GM12878 (cell line): ENCODE results near the gene NUDT6. TPM values are rescaled to one million over a fixed set of nuclear protein-coding genes. Genes with fewer than 3 reads are reported as not detected.

Experiments used
- CBX5 ChIP-seq: sonication (generic); IDR thresholded peaks from 2 replicates; pipeline ENCODE4 v1.6.1; 2016; ENCODE audit warnings: low read depth, moderate library complexity, mild to moderate bottlenecking, inconsistent platforms
- EZH2 ChIP-seq: IDR thresholded peaks from 2 replicates; pipeline ENCODE4 v1.6.1; 2012; ENCODE audit warnings: low read depth, mild to moderate bottlenecking, control low read depth, inconsistent platforms, low read length, borderline replicate concordance; ENCODE audit not compliant: control insufficient read depth
- FOXM1 ChIP-seq: IDR thresholded peaks from 2 replicates; pipeline ENCODE4 v1.6.1; 2012; ENCODE audit warnings: low read depth, mild to moderate bottlenecking, inconsistent platforms, low read length, moderate library complexity
- HCFC1 ChIP-seq: fragments of 150-350 bp; IDR thresholded peaks from 2 replicates; pipeline ENCODE4 v1.6.1; 2014; ENCODE audit warnings: low read length
- HDGF ChIP-seq: fragments of 450-650 bp; IDR thresholded peaks from 2 replicates; pipeline ENCODE4 v1.6.1; 2016; ENCODE audit warnings: antibody characterized with exemption
- HSF1 ChIP-seq: fragments of 150-350 bp; IDR thresholded peaks from 2 replicates; pipeline ENCODE4 v1.6.1; 2014; ENCODE audit warnings: mild to moderate bottlenecking, low read depth, low read length
- IKZF2 ChIP-seq, 2 experiments: fragments of 450-650 bp; IDR thresholded peaks; 2 replicates each; pipeline ENCODE4 v1.6.1; 2017; ENCODE audit warnings: mild to moderate bottlenecking in 2 of 2, moderate library complexity in 2 of 2
- KDM1A ChIP-seq: fragments of 200-600 bp; sonication (generic); IDR thresholded peaks from 2 replicates; pipeline ENCODE4 v1.6.1; 2016; ENCODE audit warnings: borderline replicate concordance
- NFYB ChIP-seq: IDR thresholded peaks from 2 replicates; pipeline ENCODE4 v1.6.1; 2011; ENCODE audit warnings: low read depth, mild to moderate bottlenecking, low read length, improper control_type of control experiment, moderate library complexity; ENCODE audit not compliant: insufficient read depth
- NRF1 ChIP-seq: conservative IDR thresholded peaks from 2 replicates; pipeline ENCODE4 v1.6.1; 2011; ENCODE audit warnings: mild to moderate bottlenecking, low read depth, low read length, improper control_type of control experiment
- POLR2A ChIP-seq: IDR thresholded peaks from 2 replicates; pipeline ENCODE4 v1.6.1; 2011; ENCODE audit warnings: low read depth, mild to moderate bottlenecking, low read length
- RAD21 ChIP-seq: IDR thresholded peaks from 2 replicates; pipeline ENCODE4 v1.6.1; 2011; ENCODE audit warnings: mild to moderate bottlenecking, low read depth, low read length, moderate library complexity; ENCODE audit not compliant: insufficient read depth
- RELA ChIP-seq: fragments of 450-650 bp; IDR thresholded peaks from 2 replicates; pipeline ENCODE4 v1.8.0; 2014; ENCODE audit warnings: borderline replicate concordance; ENCODE audit not compliant: partially characterized antibody
- RFX5 ChIP-seq: IDR thresholded peaks from 2 replicates; pipeline ENCODE4 v1.6.1; 2011; ENCODE audit warnings: low read depth, low read length, improper control_type of control experiment
- SMARCA5 ChIP-seq: fragments of 450-650 bp; IDR thresholded peaks from 2 replicates; pipeline ENCODE4 v1.6.1; 2017; ENCODE audit warnings: mild to moderate bottlenecking
- SMC3 ChIP-seq: IDR thresholded peaks from 2 replicates; pipeline ENCODE4 v1.6.1; 2011; ENCODE audit warnings: low read length, improper control_type of control experiment, borderline replicate concordance
- SUZ12 ChIP-seq: fragments of 200-600 bp; sonication (generic); IDR thresholded peaks from one replicate; pipeline ENCODE4 v1.6.1; 2018; ENCODE audit warnings: antibody characterized with exemption, mild to moderate bottlenecking; ENCODE audit not compliant: unreplicated experiment
- ZNF592 ChIP-seq: fragments of 450-650 bp; IDR thresholded peaks from 2 replicates; pipeline ENCODE4 v1.6.1; 2017; ENCODE audit warnings: mild to moderate bottlenecking, moderate library complexity
- ZZZ3 ChIP-seq: IDR thresholded peaks from 2 replicates; pipeline ENCODE4 v1.6.1; 2011; ENCODE audit warnings: low read depth; ENCODE audit not compliant: control insufficient read depth, insufficient read length
- polyA plus RNA-seq, 11 experiments: library from polyadenylated mRNA; depleted of rRNA in 4 of 11; unstranded in 6 of 11; stranded (reverse) in 5 of 11; fragments of >200 nt; fragmentation: Nextera tagmentation in 4 of 11; fragmentation: Illumina TruSeq in 1 of 11; extraction: Ambion mirVana in 4 of 11; extraction: Trizol in 1 of 11; gene quantifications; 1 replicate in 1 of 11; 2 replicates in 10 of 11; pipeline versions ENCODE4 v1.2.1 to v1.2.3, GENCODE V29; 2011 to 2016; ENCODE audit warnings: inconsistent platforms in 2 of 11, missing spikeins in 2 of 11, low read depth in 1 of 11
- total RNA-seq, 4 experiments: library from RNA; depleted of rRNA in 3 of 4; stranded (reverse); fragments of >200 nt in 3 of 4; fragmentation: Illumina TruSeq in 1 of 4; extraction: Trizol in 1 of 4; gene quantifications; 2 replicates each; pipeline versions ENCODE4 v1.2.1 to v1.2.3, GENCODE V29; 2013 to 2021
- TF ChIP-seq, protein P1 (sequence below): IDR thresholded peaks from 2 replicates; pipeline ENCODE4 v1.6.1; 2012; ENCODE audit warnings: mild to moderate bottlenecking, low read depth, low read length
- TF ChIP-seq, protein P2 (sequence below): fragments of 450-650 bp; IDR thresholded peaks from 2 replicates; pipeline ENCODE4 v1.6.1; 2017; ENCODE audit warnings: low read depth, mild to moderate bottlenecking, moderate library complexity

Gene NUDT6
- total and polyA plus RNA-seq, 10 of the 15 experiments (the other 5 are each of a cell fraction or from before 2014, with no cell fraction given): 3.9 to 12.4 (median 6.8) TPM

GRCh38 chr4:122922877-122923511 is 597 bp upstream of the NUDT6 start (continued):
- no peak for TF ChIP-seq RELA
- TF ChIP-seq EZH2: no peak
- 0 out of 2 replicates have a peak, but pooled peaks have one; percentile 39 for TF ChIP-seq CBX5
- no peak for TF ChIP-seq HSF1
- TF ChIP-seq, protein P1, sequence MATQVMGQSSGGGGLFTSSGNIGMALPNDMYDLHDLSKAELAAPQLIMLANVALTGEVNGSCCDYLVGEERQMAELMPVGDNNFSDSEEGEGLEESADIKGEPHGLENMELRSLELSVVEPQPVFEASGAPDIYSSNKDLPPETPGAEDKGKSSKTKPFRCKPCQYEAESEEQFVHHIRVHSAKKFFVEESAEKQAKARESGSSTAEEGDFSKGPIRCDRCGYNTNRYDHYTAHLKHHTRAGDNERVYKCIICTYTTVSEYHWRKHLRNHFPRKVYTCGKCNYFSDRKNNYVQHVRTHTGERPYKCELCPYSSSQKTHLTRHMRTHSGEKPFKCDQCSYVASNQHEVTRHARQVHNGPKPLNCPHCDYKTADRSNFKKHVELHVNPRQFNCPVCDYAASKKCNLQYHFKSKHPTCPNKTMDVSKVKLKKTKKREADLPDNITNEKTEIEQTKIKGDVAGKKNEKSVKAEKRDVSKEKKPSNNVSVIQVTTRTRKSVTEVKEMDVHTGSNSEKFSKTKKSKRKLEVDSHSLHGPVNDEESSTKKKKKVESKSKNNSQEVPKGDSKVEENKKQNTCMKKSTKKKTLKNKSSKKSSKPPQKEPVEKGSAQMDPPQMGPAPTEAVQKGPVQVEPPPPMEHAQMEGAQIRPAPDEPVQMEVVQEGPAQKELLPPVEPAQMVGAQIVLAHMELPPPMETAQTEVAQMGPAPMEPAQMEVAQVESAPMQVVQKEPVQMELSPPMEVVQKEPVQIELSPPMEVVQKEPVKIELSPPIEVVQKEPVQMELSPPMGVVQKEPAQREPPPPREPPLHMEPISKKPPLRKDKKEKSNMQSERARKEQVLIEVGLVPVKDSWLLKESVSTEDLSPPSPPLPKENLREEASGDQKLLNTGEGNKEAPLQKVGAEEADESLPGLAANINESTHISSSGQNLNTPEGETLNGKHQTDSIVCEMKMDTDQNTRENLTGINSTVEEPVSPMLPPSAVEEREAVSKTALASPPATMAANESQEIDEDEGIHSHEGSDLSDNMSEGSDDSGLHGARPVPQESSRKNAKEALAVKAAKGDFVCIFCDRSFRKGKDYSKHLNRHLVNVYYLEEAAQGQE: no peak
- peak; percentile 37 for TF ChIP-seq FOXM1
- TF ChIP-seq KDM1A: no peak
- no peak for TF ChIP-seq ZNF592
- no peak for TF ChIP-seq NFYB
- no peak for TF ChIP-seq IKZF2 (IDR thresholded peaks at IDR 0.05)
- no peak for TF ChIP-seq SUZ12
- TF ChIP-seq HDGF: no peak
- no peak for TF ChIP-seq SMARCA5
- TF ChIP-seq RFX5: no peak
- TF ChIP-seq ZZZ3: no peak
- TF ChIP-seq HCFC1: peak; percentile 69
- TF ChIP-seq NRF1: no peak
- TF ChIP-seq, protein P2, sequence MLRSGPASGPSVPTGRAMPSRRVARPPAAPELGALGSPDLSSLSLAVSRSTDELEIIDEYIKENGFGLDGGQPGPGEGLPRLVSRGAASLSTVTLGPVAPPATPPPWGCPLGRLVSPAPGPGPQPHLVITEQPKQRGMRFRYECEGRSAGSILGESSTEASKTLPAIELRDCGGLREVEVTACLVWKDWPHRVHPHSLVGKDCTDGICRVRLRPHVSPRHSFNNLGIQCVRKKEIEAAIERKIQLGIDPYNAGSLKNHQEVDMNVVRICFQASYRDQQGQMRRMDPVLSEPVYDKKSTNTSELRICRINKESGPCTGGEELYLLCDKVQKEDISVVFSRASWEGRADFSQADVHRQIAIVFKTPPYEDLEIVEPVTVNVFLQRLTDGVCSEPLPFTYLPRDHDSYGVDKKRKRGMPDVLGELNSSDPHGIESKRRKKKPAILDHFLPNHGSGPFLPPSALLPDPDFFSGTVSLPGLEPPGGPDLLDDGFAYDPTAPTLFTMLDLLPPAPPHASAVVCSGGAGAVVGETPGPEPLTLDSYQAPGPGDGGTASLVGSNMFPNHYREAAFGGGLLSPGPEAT: peak; percentile 81
- TF ChIP-seq POLR2A: peak; percentile 41; the same call in 1 of the 2 replicates
- TF ChIP-seq SMC3: no peak
- no peak for TF ChIP-seq RAD21
